H1 (cell line): ENCODE measurements around the gene APBA2. TPM values are rescaled to one million over a fixed set of nuclear protein-coding genes. Genes with fewer than 3 reads are reported as not detected.

Experiments
- CTCF ChIA-PET: fragments of 300-600 bp; sonication (Branson Sonifier 250); formaldehyde crosslinking; loops from one replicate; lab custom pipeline; 2021; ENCODE audit not compliant: partially characterized antibody; lab: Charles Lee
- POLR2A ChIA-PET: fragments of 300-600 bp; sonication (Branson Sonifier 250); formaldehyde crosslinking; loops from one replicate; lab custom pipeline; 2021; ENCODE audit warnings: inconsistent platforms; ENCODE audit not compliant: partially characterized antibody; lab: Charles Lee
- DNase-seq, 2 experiments: peaks; one replicate each; pipeline versions ENCODE4 v3.0.0 to v3.0.0-alpha.2; 2010 to 2022; ENCODE audit warnings: low spot score in 2 of 2, low read depth in 1 of 2, mixed read lengths in 1 of 2
- FAIRE-seq: peaks from 2 replicates; lab custom pipeline; 2011; peaks lifted over from hg19 to GRCh38; lab: Jason Lieb, UNC
- H2AFZ ChIP-seq: 2 replicates; pipeline ENCODE4 v1.8.1; 2012; ENCODE audit warnings: low read length, inconsistent platforms
- H2AK5ac ChIP-seq: 2 replicates; pipeline ENCODE4 v1.6.1; 2013; ENCODE audit warnings: low read depth, low read length
- H2BK120ac ChIP-seq: replicated peaks from 2 replicates; pipeline ENCODE3; 2013; ENCODE audit warnings: low read depth, low read length, inconsistent platforms
- H2BK12ac ChIP-seq: 2 replicates; pipeline ENCODE4 v1.6.1; 2013; ENCODE audit warnings: low read depth, low read length
- H2BK15ac ChIP-seq: 2 replicates; pipeline ENCODE4 v1.6.1; 2013; ENCODE audit warnings: low read length
- H2BK20ac ChIP-seq: 2 replicates; pipeline ENCODE4 v1.6.1; 2013; ENCODE audit warnings: low read length
- H2BK5ac ChIP-seq: 2 replicates; pipeline ENCODE4 v1.6.1; 2013; ENCODE audit warnings: low read depth, low read length
- H3K14ac ChIP-seq: 2 replicates; pipeline ENCODE4 v1.6.1; 2013; ENCODE audit warnings: inconsistent platforms; ENCODE audit not compliant: insufficient read length
- H3K18ac ChIP-seq: 2 replicates; pipeline ENCODE4 v1.6.1; 2013; ENCODE audit warnings: low read length; ENCODE audit errors: extremely low read depth
- H3K23ac ChIP-seq: 2 replicates; pipeline ENCODE4 v1.6.1; 2013; ENCODE audit warnings: inconsistent platforms; ENCODE audit not compliant: insufficient read length
- H3K23me2 ChIP-seq: 2 replicates; pipeline ENCODE4 v1.6.1; 2013; ENCODE audit warnings: low read depth, low read length
- H3K27ac ChIP-seq: 2 replicates; pipeline ENCODE4 v1.6.1; 2011; ENCODE audit warnings: low read depth, low read length, inconsistent platforms
- H3K27me3 ChIP-seq, 4 experiments: replicated peaks in 1 of 4; 1 replicate in 1 of 4; 2 replicates in 3 of 4; pipeline versions ENCODE4 v1.6.1 to v1.8.1; 2011 to 2013; ENCODE audit warnings: low read length in 3 of 4, mild to moderate bottlenecking in 3 of 4, inconsistent platforms in 2 of 4, mixed read lengths in 2 of 4, moderate library complexity in 1 of 4; ENCODE audit not compliant: control insufficient read depth in 3 of 4, insufficient read depth in 3 of 4; ENCODE audit errors: extremely low read depth in 1 of 4
- H3K36me3 ChIP-seq, 4 experiments: 2 replicates each; pipeline versions ENCODE4 v1.6.1 to v1.8.1; 2011 to 2013; ENCODE audit warnings: mild to moderate bottlenecking in 4 of 4, low read length in 3 of 4, moderate library complexity in 2 of 4, control low read depth in 1 of 4, inconsistent platforms in 1 of 4; ENCODE audit not compliant: insufficient read depth in 4 of 4, control insufficient read depth in 2 of 4
- H3K4ac ChIP-seq: replicated peaks from 2 replicates; pipeline ENCODE3; 2013; ENCODE audit warnings: low read length, low read depth, mixed read lengths, inconsistent platforms; ENCODE audit not compliant: insufficient read length
- H3K4me1 ChIP-seq, 4 experiments: replicated peaks in 1 of 4; 1 replicate in 1 of 4; 2 replicates in 3 of 4; pipeline versions ENCODE4 v1.6.1 to v1.8.1; 2011 to 2013; ENCODE audit warnings: low read length in 3 of 4, inconsistent platforms in 2 of 4, mixed read lengths in 1 of 4; ENCODE audit not compliant: insufficient read depth in 4 of 4, control insufficient read depth in 3 of 4
- H3K4me2 ChIP-seq, 2 experiments: 2 replicates each; pipeline versions ENCODE4 v1.6.1 to v1.8.1; 2011 to 2013; ENCODE audit warnings: low read depth in 2 of 2, low read length in 2 of 2, control low read depth in 1 of 2, inconsistent platforms in 1 of 2, mild to moderate bottlenecking in 1 of 2; ENCODE audit not compliant: insufficient read depth in 1 of 2
- H3K4me3 ChIP-seq, 4 experiments: fragments of 200-600, 300-600 bp in 1 of 4; sonication (generic), shearing (Covaris generic), sonication (Bioruptor Twin) in 1 of 4; 2 replicates each; pipeline versions ENCODE4 v1.5.1 to v1.8.1; 2011 to 2016; ENCODE audit warnings: low read length in 4 of 4, low read depth in 3 of 4, control low read depth in 2 of 4, inconsistent platforms in 2 of 4, mild to moderate bottlenecking in 2 of 4, mixed read lengths in 1 of 4, moderate library complexity in 1 of 4; ENCODE audit not compliant: insufficient read depth in 2 of 4; ENCODE audit errors: extremely low read depth in 1 of 4
- H3K56ac ChIP-seq: replicated peaks from 2 replicates; pipeline ENCODE3; 2013; ENCODE audit warnings: low read depth, mild to moderate bottlenecking, mixed read lengths, low read length, inconsistent platforms; ENCODE audit not compliant: insufficient read length
- H3K79me1 ChIP-seq: 2 replicates; pipeline ENCODE4 v1.6.1; 2013; ENCODE audit warnings: low read depth, low read length, control low read depth
- H3K79me2 ChIP-seq, 2 experiments: 2 replicates each; pipeline versions ENCODE4 v1.6.1 to v1.8.1; 2012 to 2013; ENCODE audit warnings: low read length in 2 of 2, mild to moderate bottlenecking in 2 of 2, inconsistent platforms in 1 of 2; ENCODE audit not compliant: insufficient read depth in 2 of 2, control insufficient read depth in 1 of 2
- H3K9ac ChIP-seq, 4 experiments: replicated peaks in 1 of 4; 1 replicate in 1 of 4; 2 replicates in 3 of 4; pipeline versions ENCODE4 v1.6.1 to v1.8.1; 2011 to 2013; ENCODE audit warnings: low read depth in 3 of 4, low read length in 3 of 4, control low read depth in 2 of 4, mild to moderate bottlenecking in 2 of 4, moderate library complexity in 2 of 4, inconsistent platforms in 1 of 4; ENCODE audit errors: extremely low read depth in 1 of 4
- H3K9me3 ChIP-seq, 2 experiments: 2 replicates each; pipeline versions ENCODE4 v1.6.1 to v1.8.1; 2012 to 2013; ENCODE audit warnings: mild to moderate bottlenecking in 2 of 2, moderate library complexity in 2 of 2, control low read depth in 1 of 2, inconsistent platforms in 1 of 2, low read depth in 1 of 2, low read length in 1 of 2, mixed read lengths in 1 of 2; ENCODE audit not compliant: insufficient read depth in 2 of 2
- H4K20me1 ChIP-seq, 2 experiments: replicated peaks in 1 of 2; 2 replicates each; pipeline versions ENCODE3 to v1.8.1; 2011 to 2013; ENCODE audit warnings: inconsistent platforms in 2 of 2, low read length in 2 of 2, mild to moderate bottlenecking in 1 of 2; ENCODE audit not compliant: insufficient read depth in 2 of 2, control insufficient read depth in 1 of 2
- H4K5ac ChIP-seq: 2 replicates; pipeline ENCODE4 v1.6.1; 2013; ENCODE audit warnings: low read length, low read depth, mixed read lengths, inconsistent platforms; ENCODE audit not compliant: insufficient read length
- H4K8ac ChIP-seq: 2 replicates; pipeline ENCODE4 v1.8.0; 2013; ENCODE audit warnings: mild to moderate bottlenecking, moderate library complexity, low read length, inconsistent platforms; ENCODE audit not compliant: insufficient read depth; ENCODE audit errors: extremely low read depth
- H4K91ac ChIP-seq: replicated peaks from 2 replicates; pipeline ENCODE3; 2013; ENCODE audit warnings: low read length, mixed read lengths, inconsistent platforms; ENCODE audit not compliant: insufficient read length
- WGBS, 2 experiments: shearing (Covaris generic) in 1 of 2; methylation state at CpG; one replicate each; pipeline versions ENCODE4 v1.1.6 to v1.1.7; 2013 to 2015; ENCODE audit warnings: low lambda C conversion rate in 2 of 2, mixed read lengths in 2 of 2, inconsistent platforms in 1 of 2, low coverage in 1 of 2, missing lambda C conversion rate in 1 of 2; ENCODE audit not compliant: insufficient replicate concordance in 2 of 2, insufficient coverage in 1 of 2, insufficient read length in 1 of 2; ENCODE audit errors: extremely low coverage in 1 of 2, missing lambda C conversion rate in 1 of 2; 5-methylcytosine and 5-hydroxymethylcytosine counted together
- polyA plus RNA-seq, 7 experiments: library from polyadenylated mRNA; depleted of rRNA in 3 of 7; stranded (reverse) in 5 of 7; unstranded in 2 of 7; fragments of >200 nt in 5 of 7; fragments of 200-250 nt in 2 of 7; gene quantifications; 1 replicate in 5 of 7; 2 replicates in 1 of 7; 4 replicates in 1 of 7; pipeline versions ENCODE4 v1.2.1 to v1.2.3, GENCODE V29; 2011 to 2013; ENCODE audit warnings: missing spikeins in 2 of 7, mixed read lengths in 2 of 7
- total RNA-seq: library from RNA; stranded (reverse); fragmentation: NEBNext Ultra II Directional; extraction: Animal tissue kit (Norgen Biotek cat#: 25700); gene quantifications from 2 replicates; pipeline ENCODE4 v1.2.1, GENCODE V29; 2021

APBA2 gene
- total and polyA plus RNA-seq, 2 of the 8 experiments (the other 6 are each of a cell fraction or from before 2014, with no cell fraction given): 15.5 to 19.0 TPM

DNA sequence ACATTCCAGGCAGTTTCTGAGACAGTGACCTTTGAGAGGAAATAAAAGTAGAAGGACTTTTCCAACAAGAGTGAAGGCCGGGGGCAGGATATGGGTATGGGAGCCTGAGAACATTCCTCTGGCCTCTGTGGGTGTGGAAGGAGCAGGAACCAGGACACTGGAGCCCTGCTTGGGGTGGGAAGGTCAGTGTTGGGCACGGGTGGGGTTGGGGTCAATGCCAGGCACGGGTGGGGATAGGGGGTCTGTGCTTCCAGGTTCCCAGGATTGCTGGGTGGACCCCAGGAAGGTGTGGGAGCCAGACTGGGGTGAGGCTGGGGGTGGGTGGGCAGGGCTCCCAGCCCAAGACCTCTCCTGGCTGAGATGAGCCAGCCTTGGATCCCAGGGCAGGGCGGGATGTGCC is 220.3 kb downstream of the APBA2 start:
- no peak overlapping the region for H3K23ac ChIP-seq
- no peak overlapping the region for H2BK15ac ChIP-seq
- no peak overlapping the region for H2BK120ac ChIP-seq
- H3K9me3 ChIP-seq: no peaks in the 10 kb centered on the region
- no peaks in the 10 kb centered on the region for H3K79me2 ChIP-seq
- H3K27me3 ChIP-seq: no peaks in the 10 kb centered on the region
- no peaks in the 10 kb centered on the region for H3K23me2 ChIP-seq
- no peak overlapping the region for H3K4me3 ChIP-seq
- H2BK20ac ChIP-seq: no peak overlapping the region
- ChIA-PET POLR2A (interaction anchor here (1.0 kb wide), 1 partner anchor 9 kb away, joined by 3 read pairs; no protein-coding TSS in a partner anchor), CTCF (interaction anchor here (1.0 to 4.8 kb wide), 5 partner anchors 9 to 184 kb away, joined by 3 to 90 read pairs (median 5); no protein-coding TSS in a partner anchor)
- H4K20me1 ChIP-seq: no peaks in the 10 kb centered on the region
- no peak overlapping the region for H4K5ac ChIP-seq
- no peak overlapping the region for H3K56ac ChIP-seq
- H4K91ac ChIP-seq: no peak overlapping the region
- H3K4ac ChIP-seq: no peak overlapping the region
- H2AK5ac ChIP-seq: no peak overlapping the region
- H3K27ac ChIP-seq: no peak overlapping the region
- H3K79me1 ChIP-seq: no peaks in the 10 kb centered on the region
- H3K36me3 ChIP-seq: no peaks in the 10 kb centered on the region
- H3K18ac ChIP-seq: no peak overlapping the region
- FAIRE-seq: no peak
- no peak overlapping the region for H2BK12ac ChIP-seq
- 88% methylated on average over 1 of the region's 4 CpGs; no CpG with 5 or more reads in 1 of the 2 experiments for WGBS, 2 experiments
- no peak overlapping the region for H4K8ac ChIP-seq
- no peak overlapping the region for H3K14ac ChIP-seq
- H2BK5ac ChIP-seq: no peak overlapping the region
- no peak overlapping the region for H3K4me2 ChIP-seq
- H2AFZ ChIP-seq: no peak overlapping the region
- DNase-seq: no peak
- H3K9ac ChIP-seq: no peak overlapping the region
- H3K4me1 ChIP-seq: peaks cover 0 to 12% (median 5%) of the 10 kb centered on the region in 4 experiments; a peak in 5 of 7 replicates
